ENCODE results near the gene FALEC. TPM values are rescaled to one million over a fixed set of nuclear protein-coding genes. Genes with fewer than 3 reads are reported as not detected.

The FALEC gene
- total RNA-seq, 2 experiments from 2014 or later, result not detected

Small RNA genes lying within 50 kb of the gene (microRNA-seq; reads per million reads assigned to microRNA genes)
- gene MIR4257 (ENCODE audit: borderline microRNAs expressed, borderline number of aligned reads, borderline replicate concordance) (not detected), gene MIR6878 (ENCODE audit: borderline microRNAs expressed, borderline number of aligned reads, borderline replicate concordance) (not detected)

Other genes starting within 250 kb of the FALEC start
- 10 to 100 TPM; 96.6 to 96.8 TPM for gene APH1A, start 246.7 kb upstream of the FALEC start, total RNA-seq
- 1 to 10 TPM; 1.1 to 1.2 TPM for gene C1orf54, start 243.0 kb upstream of the FALEC start, total RNA-seq
- 1 to 10 TPM; 1.3 to 1.5 TPM for gene CIART, start 233.2 kb upstream of the FALEC start, total RNA-seq
- 10 to 100 TPM; 78.6 to 82.9 TPM for gene MRPS21, start 221.9 kb upstream of the FALEC start, total RNA-seq
- 10 to 100 TPM; 59.2 to 64.9 TPM for gene PRPF3, start 194.2 kb upstream of the FALEC start, total RNA-seq
- gene RPRD2, start 151.6 kb upstream of the FALEC start, total RNA-seq, result 10 to 100 TPM; 22.2 to 22.6 TPM
- 10 to 100 TPM; 46.3 to 51.7 TPM for gene TARS2, start 28.3 kb upstream of the FALEC start, total RNA-seq
- 1 to 10 TPM; 1.1 to 1.5 TPM for gene ECM1, start 7.6 kb upstream of the FALEC start, total RNA-seq
- gene ADAMTSL4, start 33.7 kb downstream of the FALEC start, total RNA-seq, result 1 to 10 TPM; 1.1 TPM
- gene MCL1, start 63.9 kb downstream of the FALEC start, total RNA-seq, result 100 to 1,000 TPM; 280 to 288 TPM
- 100 to 1,000 TPM; 212 to 219 TPM for gene ENSA, start 113.9 kb downstream of the FALEC start, total RNA-seq
- gene GOLPH3L, start 181.4 kb downstream of the FALEC start, total RNA-seq, result 10 to 100 TPM; 26.1 to 29.1 TPM
- gene HORMAD1, start 205.1 kb downstream of the FALEC start, total RNA-seq, result not detected